ENCODE measurements around the gene ANKS6.

Gene ANKS6

DNA sequence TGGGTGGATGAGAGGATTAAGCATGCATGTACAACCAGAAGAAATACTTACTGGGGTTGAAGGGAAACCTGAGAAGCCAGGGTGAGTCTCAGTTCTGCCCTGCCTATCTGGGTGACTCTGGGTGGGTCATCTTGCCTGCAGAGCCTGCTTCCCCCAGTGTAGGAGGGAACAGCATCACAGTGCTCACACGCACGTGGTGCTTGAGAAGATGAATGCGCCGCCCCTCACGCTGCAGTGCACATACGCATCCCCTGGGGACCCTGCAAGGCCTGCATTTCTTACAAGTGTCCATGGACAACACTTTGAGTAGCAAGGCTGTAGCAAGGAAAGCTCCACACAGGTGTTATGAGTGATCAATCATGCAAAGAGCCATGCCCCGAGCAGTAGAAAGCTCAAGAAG, 68.9 kb downstream of the ANKS6 start:
- DNase-seq: no peak

DNA sequence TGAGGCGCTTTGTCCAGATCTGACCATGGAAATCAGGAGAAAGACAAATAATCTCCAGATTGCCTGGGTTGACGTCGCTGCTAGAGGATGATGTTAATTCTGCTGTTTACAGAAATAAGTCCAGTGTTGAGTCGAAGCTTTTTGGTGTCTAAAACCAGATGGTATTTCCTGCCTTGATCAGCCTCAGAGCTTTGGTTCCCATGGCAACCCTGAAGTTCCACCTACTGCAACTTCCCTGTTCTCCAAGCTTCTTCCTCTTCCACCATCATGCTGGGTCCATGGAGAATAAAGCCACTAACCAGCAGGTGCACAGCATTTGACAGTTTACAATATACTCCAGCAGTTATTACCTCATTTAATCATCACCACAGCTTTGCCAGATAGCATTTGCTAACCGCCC, 69.6 kb downstream of the ANKS6 start:
- no peak for DNase-seq

DNA sequence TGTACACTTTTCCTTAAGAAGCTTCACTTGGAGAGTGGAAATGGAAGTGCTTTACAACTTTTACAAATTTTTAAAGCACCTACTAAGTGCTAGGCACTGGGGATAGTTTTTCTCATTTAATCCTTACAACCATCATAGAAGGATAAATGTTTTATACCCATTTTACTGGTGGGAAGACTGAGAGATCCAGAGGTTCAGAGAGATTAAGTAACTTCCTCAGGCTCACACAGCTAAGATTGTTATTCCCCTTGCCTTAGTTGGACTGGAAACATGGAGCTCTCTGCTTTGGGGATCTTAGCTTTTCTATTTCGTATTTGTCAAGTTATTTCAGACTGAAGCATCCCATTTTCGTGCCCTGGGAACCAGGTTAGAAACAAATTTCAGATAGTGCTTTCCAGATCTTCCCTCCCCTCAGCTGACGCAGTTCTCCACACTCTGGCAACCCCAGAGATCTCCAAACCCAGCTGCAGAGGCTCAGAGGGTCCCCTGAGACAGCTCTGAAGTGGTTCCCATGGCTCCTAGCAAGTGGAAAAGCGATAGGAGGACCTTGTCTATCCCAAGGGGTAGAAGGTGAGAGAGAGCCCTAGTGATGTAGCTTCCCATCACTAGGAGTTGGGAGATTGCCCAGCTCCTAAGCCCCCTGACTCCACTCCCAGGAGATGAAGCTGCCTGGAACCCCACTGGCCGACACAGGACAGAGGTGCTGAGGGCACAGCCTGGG, 71.4 kb downstream of the ANKS6 start:
- DNase-seq: no peak

DNA sequence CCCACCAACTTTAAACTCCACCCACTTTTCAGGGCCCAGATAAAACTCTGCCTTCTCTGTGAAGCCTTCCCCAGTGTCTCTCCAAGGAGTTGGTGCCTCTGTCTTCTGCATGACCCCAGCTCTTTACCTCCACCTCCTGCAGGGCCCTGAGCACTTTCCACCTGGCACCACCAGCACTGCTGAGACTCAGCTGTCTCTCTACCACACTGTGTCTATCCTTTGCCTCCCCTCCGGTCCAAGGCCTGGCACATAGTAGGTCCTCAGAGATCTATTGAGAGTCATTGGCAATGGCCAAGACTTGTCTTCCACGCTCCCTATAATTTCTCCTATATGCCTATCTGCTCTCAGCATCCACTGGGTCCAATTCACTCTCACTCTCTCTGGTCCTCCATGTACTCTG, 74.7 kb downstream of the ANKS6 start:
- DNase-seq: no peak

DNA sequence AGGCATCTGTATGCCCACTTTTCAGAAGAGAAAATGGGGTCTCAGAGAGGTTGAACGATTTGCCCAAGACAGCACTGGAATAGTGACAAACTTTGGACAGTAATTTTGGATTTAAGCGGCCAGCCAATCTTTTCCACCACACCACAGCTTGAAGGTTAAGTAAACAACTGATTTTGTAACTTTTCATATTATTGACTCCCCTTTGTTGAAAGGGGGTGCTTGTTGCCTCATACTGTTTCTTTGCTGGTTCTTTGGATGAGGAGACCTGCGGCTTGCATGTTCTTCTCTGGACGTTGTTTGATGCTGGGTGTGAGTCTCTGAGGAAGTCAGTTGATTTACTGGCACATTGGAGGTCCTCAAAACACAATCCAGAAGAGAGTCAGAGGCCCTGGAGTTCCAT, 76.0 kb downstream of the ANKS6 start:
- no peak for DNase-seq

DNA sequence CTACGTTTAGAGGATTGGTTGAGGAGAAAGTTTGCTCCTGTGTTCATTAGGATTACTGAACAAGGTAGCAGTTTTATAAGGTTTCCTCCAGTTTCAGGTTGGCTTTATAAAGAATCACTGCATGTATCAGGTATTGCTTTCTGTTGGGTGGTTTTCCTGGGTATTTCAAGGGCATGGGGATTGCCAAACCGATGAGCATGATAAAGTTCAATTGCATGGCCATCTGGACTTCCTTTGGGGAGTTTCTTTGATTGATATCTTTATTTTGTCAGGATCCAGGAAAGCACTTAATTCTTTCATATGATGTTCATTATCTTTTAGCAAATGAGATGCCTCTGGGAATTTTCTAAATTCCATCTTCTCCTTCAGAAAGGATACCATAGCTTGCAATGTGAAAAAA, 77.3 kb downstream of the ANKS6 start:
- DNase-seq: no peak

DNA sequence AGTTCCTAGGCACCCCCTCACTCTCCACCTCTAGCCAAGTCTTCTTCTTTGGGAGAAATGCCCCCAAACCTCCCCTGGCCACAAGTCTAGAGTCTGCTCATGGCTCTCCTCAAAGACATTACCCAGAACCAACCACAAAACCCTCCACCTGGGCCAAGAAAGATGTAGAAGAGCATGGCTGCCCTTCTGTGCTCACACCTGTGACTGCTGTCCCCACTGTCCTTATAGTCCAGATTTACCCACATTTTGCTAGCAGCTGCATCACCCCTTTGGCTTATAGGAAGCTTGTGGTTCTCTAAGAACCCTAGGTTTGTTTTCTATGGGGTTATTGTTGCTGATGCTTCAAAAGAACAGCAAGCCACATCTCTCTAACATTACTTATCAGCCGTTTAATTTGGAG, 81.5 kb downstream of the ANKS6 start:
- DNase-seq: no peak

DNA sequence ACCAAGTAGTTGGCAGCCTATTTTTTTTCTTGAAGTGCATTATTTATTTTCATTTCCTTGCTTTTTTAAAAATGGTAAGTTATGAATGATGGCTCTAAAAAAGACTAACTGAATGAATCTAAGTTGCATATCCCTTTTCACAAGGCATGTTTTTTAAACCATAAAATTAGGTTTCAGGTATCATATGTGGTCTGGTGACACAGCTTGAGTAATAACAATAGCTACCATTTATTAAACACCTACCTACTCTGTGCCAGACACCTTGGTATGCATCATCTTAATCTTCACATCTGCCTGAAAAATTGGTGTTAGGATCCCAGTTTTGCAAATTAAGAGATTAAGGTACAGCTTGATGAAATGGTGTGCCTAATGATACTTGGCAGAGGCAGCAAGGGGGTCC, 83.4 kb downstream of the ANKS6 start:
- DNase-seq: no peak

DNA sequence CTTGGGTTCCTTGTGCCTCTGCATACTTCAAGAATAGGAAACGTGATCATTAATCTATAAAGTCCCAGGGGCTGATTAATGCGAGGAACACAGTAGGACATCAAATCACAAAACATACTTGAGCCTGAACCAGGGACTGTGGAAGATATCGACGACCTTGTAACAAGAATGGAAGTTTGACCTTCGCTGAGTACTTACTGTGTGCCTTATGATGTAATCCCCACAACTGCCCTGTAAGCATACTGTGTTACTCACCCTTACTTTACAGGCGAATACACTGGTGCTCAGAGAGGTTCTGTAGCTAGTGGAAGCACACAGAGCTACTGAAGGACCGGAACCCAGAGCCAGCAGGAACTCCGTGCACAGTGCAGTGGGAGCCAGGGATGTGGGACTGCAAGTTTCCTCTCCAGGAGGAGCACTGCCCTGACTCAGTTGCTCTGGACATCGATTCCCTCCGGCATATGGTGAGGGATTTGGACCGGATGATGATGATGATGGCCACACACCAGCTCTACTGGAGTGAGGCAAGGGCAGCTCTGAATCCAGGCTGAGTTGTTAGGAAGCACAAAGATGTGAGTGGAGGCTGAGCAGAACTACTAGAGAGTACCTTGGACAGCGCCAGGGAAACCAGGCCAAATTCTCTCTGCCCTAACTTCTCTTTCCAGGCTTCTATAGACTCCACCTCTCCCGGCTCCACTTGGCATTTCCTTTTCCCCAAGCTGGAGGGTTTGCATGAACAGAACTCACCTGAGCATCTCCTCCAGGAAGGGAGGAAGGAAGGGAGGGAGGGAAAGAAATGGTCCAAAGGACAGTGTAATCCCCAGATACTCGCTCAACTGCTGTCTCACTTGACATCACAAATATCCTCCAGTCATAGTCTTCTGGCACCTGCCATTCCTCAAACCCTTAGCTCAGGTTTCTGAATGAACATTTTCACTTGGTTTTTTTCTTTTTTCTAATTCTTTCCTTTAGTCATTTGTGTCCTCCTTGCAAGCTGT, 86.1 kb downstream of the ANKS6 start:
- no peak for DNase-seq

DNA sequence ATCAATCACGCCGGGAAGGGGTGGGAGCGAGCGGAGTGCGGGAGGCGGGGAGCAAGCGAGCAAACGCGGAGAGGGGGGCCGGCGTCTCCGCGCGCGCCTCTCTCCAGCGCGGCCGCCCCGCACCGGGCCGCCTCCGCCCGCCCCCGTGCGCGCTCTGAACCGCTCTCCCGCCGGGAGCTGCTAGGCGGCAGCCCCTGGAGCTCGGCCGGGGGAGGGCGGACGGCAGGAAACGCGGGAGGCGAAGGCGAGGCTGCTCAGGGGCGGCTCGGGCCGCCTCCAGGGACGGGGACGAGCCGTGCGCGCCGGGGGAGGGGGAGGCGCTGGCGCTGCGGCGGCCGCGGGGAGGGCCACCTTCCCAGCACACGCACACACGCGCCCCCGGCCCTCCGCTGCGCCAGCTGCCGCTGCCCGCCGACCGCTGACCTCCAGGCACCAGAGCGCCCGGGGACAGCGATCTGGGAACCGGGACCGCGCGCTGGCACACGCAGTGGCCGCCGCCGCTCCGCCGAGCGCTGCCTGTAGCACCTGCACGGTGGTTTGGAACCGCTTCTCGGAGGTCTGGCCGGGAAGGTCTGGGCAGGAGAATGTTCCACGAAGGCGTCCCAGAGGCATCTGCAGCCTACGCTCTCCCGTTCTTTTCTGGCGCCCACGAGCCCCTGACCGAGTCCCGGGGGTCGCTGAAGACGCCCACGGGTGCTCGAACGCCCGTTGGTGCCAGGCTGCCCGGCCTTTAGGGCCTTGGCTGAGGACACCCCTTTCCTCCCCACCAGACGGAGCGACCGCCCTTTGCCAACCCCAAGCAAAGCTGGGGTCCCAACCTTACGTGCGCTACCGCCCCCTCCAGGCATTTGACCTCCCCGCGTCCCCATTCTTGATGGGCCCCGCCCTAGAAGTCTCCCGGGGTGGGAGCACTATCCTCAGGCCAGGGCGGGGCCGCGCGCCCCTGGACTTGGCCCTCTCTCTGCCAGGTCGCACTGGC, 87.1 kb downstream of the ANKS6 start, which contains the start of gene GABBR2:
GABBR2 (minus strand) TSS at position 3 of the 979 bp plus-strand sequence. CDS start 198 bp downstream, outside the sequence.
- DNase-seq: no peak

DNA sequence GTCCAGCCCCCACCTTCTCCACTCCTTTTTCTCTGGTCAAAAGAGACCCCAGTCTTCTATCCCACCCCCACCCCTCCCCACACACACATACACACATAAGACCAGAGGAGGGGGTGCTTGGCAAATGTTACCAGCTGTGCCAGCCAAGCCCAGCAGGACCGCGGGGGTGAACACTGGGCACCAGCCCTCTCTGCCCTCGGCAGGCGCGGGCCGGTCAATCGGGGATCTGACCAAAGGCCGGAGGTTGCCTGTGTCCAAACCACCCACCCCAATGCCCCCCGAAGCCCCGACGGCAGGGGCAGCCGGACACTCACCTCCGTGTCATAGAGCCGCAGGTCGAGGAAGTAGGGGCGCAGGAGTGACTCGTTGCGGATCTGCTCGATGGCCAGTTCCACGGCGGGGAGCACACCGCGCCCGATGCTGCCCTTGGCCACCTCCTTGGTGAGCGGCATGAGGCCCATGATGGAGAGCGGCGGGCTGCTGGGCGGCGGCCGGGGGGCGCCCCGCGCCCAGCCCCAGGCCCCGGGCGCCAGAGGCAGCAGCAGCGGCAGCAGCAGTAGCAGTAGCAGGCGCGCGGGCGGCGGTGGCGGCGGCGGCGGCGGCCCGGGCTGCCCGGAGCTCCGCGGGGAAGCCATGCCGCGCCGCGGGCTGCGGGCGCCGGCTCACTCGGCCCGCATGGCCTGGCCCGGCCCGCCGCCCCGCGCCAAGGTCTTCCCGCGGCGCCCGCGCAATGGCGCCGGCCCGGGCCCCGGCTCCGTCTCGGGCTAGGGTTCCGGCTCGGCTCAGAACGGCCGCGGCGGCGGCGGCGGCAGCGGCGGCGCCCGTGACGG, 88.0 kb downstream of the ANKS6 start:
- DNase-seq: no peak

DNA sequence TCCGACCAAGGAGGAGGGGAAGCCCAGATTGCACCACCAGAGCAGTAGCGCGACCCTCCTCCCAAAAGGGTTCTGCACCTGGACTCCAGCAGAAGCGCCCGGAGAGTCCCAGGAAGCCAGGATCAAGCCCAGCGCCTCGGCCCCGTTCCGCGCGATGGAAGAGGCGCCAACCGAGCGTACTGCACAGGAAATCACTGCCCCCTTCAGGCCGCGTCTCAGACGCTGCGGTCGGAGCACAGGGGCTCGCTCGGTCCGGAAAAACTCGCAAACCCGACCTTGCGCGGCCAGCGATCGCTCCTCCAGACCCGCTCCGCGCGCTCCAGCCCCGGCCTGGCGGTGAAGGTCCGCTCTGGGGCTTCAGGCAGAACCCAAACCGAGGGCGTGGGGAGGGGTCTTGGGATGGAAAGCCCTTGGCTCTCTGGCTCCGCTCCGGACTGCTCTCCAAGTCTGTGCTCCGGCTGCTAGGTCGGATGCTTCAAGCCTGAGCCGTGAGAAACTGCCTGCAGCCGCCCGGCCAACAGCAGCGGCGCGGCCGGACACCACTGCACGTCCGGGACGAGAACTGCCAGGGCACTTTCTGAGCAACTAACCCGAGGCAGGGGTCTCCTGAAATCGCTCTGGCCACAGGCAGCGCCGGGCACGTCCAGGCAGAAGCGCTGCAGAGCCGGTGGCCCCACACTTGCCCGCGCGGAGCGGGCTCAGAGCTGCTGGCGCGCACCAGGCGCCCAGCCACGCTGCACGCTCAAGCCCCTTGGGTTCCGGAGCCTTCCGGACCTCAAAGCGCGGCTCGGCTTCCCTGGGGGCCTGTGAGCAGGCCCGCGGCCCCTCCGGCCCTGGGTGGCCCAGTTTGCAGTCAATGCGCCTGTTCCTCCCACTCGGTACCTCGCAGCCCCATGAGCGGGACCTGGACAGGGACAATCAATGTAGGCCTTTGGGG, 88.9 kb downstream of the ANKS6 start:
- no peak for DNase-seq

DNA sequence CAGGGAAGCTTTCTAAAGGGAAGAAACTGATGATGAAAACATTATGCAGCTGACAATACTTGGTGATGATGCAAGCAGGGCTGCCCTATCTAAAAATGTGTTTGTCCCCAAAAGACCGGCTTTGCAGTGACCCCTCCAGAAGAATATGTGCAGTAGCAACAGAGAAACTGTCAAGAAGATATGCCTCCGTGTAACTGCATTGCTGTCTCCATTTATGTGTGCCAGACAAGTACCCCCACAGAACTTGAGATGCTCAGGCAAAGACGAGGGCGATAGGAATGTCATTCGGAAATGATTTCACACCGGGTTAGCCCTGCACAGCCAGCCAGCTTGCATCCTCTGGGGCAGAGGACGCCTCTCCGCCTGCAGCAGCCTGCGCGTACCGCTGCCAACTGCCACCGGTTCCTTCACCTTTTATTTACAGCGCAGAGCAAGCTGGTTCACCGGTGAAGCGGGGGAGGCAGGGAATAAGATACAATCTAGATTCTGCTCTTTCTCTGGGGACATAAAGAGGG, 89.6 kb downstream of the ANKS6 start:
- DNase-seq: no peak

DNA sequence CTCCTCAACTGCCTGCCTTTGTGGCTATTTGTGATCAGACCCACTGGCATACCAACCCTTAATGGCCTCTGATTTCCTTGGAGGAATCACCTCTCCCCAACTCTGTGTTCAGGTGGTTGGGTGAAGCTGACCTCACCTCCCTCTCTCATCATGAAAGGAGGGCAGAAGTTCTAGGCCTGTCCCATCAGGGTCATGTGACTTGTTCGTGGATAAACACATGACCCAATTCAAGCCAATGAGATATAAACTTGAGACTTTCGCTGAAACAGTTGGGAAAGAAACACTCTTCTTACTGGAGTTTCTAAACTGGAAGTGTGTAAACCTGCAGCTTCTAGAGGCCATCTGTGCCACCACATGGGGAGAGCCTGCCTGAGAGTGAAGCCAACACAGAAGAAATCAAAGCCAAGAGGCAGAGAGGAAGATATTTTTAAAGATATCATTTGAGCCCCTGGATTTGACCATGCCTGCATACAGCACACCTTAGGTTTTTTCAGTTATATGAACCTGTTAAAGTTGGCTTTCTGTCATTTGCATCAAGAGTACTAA, 93.4 kb downstream of the ANKS6 start:
- no peak for DNase-seq

DNA sequence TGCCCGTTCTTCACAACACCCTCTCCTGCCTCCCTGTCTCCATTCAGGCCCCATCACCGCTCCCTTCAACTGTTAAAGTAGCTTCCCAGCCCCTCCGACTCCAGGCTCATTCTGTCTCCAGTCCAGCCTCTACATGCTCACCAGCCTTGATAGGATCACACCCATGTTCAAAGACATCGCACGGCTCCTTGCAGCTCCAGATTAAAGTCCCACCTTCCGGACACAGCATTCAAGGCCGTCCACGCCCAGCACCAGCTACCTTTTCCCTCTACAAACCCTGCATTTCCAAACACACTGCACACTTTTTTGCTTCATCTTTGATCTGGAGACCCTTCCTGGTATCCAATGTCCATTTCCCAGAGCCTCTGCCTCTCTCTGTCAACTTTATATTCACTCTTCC, 94.0 kb downstream of the ANKS6 start:
- no peak for DNase-seq

DNA sequence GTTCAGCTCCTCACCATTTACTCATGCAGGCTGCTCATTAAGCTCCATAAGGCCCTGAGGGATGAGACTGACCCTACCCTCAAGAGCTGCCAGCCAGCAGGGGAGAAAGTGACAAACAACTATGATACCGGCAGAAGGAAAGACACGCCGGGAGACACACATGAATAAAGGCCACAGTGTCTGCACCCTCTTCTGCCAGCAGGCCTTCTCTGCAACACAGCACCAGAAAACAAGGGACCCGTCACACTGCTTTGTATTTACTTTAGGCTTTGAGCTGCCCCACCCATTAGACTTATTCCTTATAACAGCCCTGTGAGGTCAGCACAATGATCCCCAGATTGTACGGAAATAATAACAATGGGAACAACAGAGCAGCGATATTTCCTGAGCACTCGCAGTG, 94.8 kb downstream of the ANKS6 start:
- no peak for DNase-seq

DNA sequence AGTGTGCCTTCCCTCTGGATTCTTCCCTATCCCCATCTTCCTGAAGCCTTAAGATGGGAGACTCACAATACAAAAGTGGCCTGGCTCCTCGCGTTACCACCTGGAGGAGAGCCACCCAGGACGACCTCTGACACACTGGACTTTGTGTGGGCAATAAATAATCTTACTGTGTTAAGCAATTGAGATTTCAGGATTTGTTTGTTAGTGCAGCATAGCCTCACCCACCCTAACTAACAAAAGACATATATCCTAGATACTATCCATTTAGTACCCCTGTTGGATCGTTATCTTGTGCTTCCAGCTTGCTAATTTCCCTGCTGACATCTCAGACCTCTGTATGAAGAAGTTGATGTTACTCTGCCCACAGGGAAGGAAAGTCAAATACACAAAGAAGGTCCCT, 95.6 kb downstream of the ANKS6 start:
- DNase-seq: no peak

DNA sequence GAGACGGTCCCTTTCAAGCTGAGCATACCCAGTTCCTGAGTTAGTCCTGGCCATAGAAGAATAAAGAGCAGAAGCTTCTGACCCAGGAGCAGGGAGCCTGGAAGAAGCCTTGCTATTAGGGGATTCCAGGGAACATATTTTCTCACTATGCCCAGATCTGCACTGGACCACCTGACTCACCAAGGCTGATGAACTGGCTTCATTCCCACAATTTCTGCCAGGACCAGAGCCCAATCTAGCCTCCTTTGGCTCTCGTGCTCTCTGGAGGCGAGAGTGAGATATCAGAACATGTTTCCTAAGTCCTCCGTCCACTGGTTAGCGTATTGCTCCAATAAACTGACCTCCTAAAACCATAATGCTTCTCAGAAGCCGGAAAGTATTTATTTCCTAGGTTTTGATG, 97.5 kb downstream of the ANKS6 start:
- no peak for DNase-seq

DNA sequence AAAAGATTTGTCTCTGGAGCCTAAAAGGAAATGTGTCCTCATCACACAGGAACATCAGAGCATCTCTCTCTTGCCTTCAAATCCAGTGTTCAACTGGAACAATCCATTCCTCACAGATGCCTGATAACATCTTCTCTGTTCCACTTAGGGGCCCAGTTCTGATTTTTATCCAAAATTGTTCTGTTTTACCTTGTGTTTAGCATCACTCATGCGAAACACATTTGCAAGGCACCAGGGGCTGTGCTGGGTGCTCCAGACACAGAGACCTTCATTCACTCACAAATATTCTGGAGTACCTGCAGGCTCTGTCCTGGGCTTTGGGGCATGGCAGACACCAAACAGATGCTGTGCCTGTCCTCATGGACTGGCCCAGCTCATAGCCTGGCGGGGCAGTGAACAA, 101.4 kb downstream of the ANKS6 start:
- no peak for DNase-seq

DNA sequence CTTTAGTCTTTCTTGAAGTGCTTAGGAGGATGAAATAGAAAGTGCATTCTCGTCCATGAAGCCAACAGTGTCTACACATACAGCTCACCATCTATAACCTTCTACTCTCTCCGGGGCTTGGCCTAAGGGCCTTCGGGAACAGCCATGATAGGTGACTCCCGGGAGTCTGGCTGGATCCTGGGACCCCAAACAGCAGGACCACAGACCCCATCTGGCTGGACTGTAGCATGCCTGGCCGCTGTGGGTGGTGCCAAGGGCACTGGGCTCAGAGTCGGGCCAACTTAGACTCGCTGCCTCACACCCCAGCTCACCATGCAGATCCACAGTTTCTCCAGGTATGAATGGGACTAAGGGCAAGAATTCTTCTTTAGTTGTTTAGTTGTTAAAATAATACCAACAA, 104.0 kb downstream of the ANKS6 start:
- no peak for DNase-seq
